HCT116 (cell line): Measurements from ENCODE around the gene LUZP2. TPM values are rescaled to one million over a fixed set of nuclear protein-coding genes. Genes with fewer than 3 reads are reported as not detected.

Source experiments
- ATAC-seq: fragments of 200-7000 bp; cut with Tn5 transposase; 2 replicates; pipeline ENCODE4 v1.9.1; 2020; ENCODE audit warnings: mild to moderate bottlenecking, moderate library complexity
- BruUV-seq: library from RNA; stranded (reverse); fragments of 400-500 nt; replicated peaks from 2 replicates; lab custom pipeline; 2021; lab: Mats Ljungman, UMichigan
- CTCF ChIA-PET: fragments of 300-600 bp; sonication (Branson Sonifier 250); formaldehyde crosslinking; loops from one replicate; lab custom pipeline; 2021; ENCODE audit warnings: antibody characterized with exemption; lab: Charles Lee
- POLR2A ChIA-PET: fragments of 300-600, 350-600 bp; sonication (Branson Sonifier 250); formaldehyde crosslinking; loops from one replicate; lab custom pipeline; 2021; ENCODE audit warnings: antibody characterized with exemption; lab: Charles Lee
- RAD21 ChIA-PET, 2 experiments: fragments of 300-600 bp; sonication (Branson Sonifier 250); formaldehyde crosslinking; loops; one replicate each; lab custom pipeline; 2023; ENCODE audit warnings: low total read pairs in 2 of 2; ENCODE audit not compliant: uncharacterized antibody in 2 of 2, unreplicated experiment in 2 of 2, low non-redundant PET in 1 of 2; lab: Charles Lee
- DNase-seq: peaks from one replicate; pipeline ENCODE4 v3.0.0-alpha.2; 2010; ENCODE audit warnings: low read depth, low spot score
- H2AFZ ChIP-seq: fragments of 200-600 bp; shearing (Covaris generic), sonication (generic); 2 replicates; pipeline ENCODE4 v1.6.1; 2017; ENCODE audit warnings: low read depth, mixed run types, mixed read lengths, antibody characterized with exemption, low read length; ENCODE audit not compliant: poor library complexity, severe bottlenecking
- H3K27ac ChIP-seq: 2 replicates; pipeline ENCODE4 v1.5.1; 2012; ENCODE audit warnings: low read depth, low read length
- H3K27me3 ChIP-seq: fragments of 200-600 bp; sonication (generic); 2 replicates; pipeline ENCODE4 v1.6.1; 2016; ENCODE audit warnings: mixed run types, low read length, mixed read lengths; ENCODE audit not compliant: insufficient read depth
- H3K36me3 ChIP-seq, 2 experiments: fragments of 200-500 bp in 1 of 2; fragments of 200-600 bp in 1 of 2; sonication (Bioruptor generic) in 1 of 2; sonication (generic) in 1 of 2; 2 replicates each; pipeline versions ENCODE4 v1.5.1 to v1.6.1; 2014 to 2016; ENCODE audit warnings: low read length in 2 of 2, inconsistent platforms in 1 of 2, mixed read lengths in 1 of 2, mixed run types in 1 of 2; ENCODE audit not compliant: insufficient read depth in 2 of 2, control insufficient read depth in 1 of 2
- H3K4me1 ChIP-seq, 2 experiments: fragments of 200-600 bp in 1 of 2; sonication (generic) in 1 of 2; 2 replicates each; pipeline versions ENCODE4 v1.5.1 to v1.6.1; 2012 to 2017; ENCODE audit warnings: low read length in 2 of 2, inconsistent platforms in 1 of 2, mild to moderate bottlenecking in 1 of 2, mixed read lengths in 1 of 2, mixed run types in 1 of 2, moderate library complexity in 1 of 2; ENCODE audit not compliant: insufficient read depth in 2 of 2, control insufficient read depth in 1 of 2
- H3K4me2 ChIP-seq: fragments of 200-600 bp; sonication (generic); 2 replicates; pipeline ENCODE4 v1.6.1; 2017; ENCODE audit warnings: mixed run types, low read length, mixed read lengths
- H3K4me3 ChIP-seq, 2 experiments: fragments of 200-600 bp in 1 of 2; sonication (generic) in 1 of 2; replicated peaks in 1 of 2; 2 replicates each; pipeline ENCODE4 v1.5.1; 2011 to 2016; ENCODE audit warnings: low read length in 2 of 2, control low read depth in 1 of 2, low read depth in 1 of 2, mild to moderate bottlenecking in 1 of 2, mixed read lengths in 1 of 2, mixed run types in 1 of 2
- H3K79me2 ChIP-seq: fragments of 200-600 bp; sonication (generic); 2 replicates; pipeline ENCODE4 v1.6.1; 2017; ENCODE audit warnings: mild to moderate bottlenecking, mixed run types, low read length, moderate library complexity, mixed read lengths; ENCODE audit not compliant: insufficient read depth
- H3K9ac ChIP-seq: fragments of 200-600 bp; sonication (generic); 2 replicates; pipeline ENCODE4 v1.6.1; 2016; ENCODE audit warnings: low read length, mixed read lengths
- H3K9me2 ChIP-seq: fragments of 200-600 bp; sonication (generic), shearing (Covaris generic); 2 replicates; pipeline ENCODE4 v1.6.1; 2017; ENCODE audit warnings: mixed run types, mild to moderate bottlenecking, moderate library complexity; ENCODE audit not compliant: insufficient read depth
- H3K9me3 ChIP-seq, 2 experiments: fragments of 200-500 bp in 1 of 2; fragments of 200-600 bp in 1 of 2; sonication (Bioruptor generic) in 1 of 2; sonication (generic) in 1 of 2; 2 replicates each; pipeline ENCODE4 v1.6.1; 2014 to 2017; ENCODE audit warnings: low read length in 2 of 2, mixed read lengths in 2 of 2, inconsistent platforms in 1 of 2, low read depth in 1 of 2, mild to moderate bottlenecking in 1 of 2, mixed run types in 1 of 2, moderate library complexity in 1 of 2; ENCODE audit not compliant: control insufficient read depth in 1 of 2, insufficient read depth in 1 of 2
- H4K20me1 ChIP-seq: fragments of 200-600 bp; sonication (generic), shearing (Covaris generic); 2 replicates; pipeline ENCODE4 v1.6.1; 2017; ENCODE audit warnings: mixed run types, mild to moderate bottlenecking, moderate library complexity; ENCODE audit not compliant: insufficient read depth
- ATF3 ChIP-seq: IDR thresholded peaks from 2 replicates; pipeline ENCODE4 v1.6.1; 2012
- CBX3 ChIP-seq: IDR thresholded peaks from 2 replicates; pipeline ENCODE4 v1.6.1; 2012; ENCODE audit warnings: low read depth
- CEBPB ChIP-seq: IDR thresholded peaks from 2 replicates; pipeline ENCODE4 v1.6.1; 2012; ENCODE audit warnings: low read depth
- EZH2phosphoT487 ChIP-seq: fragments of 200-600 bp; IDR thresholded peaks from 2 replicates; pipeline ENCODE4 v1.6.1; 2018; ENCODE audit warnings: antibody characterized with exemption, borderline replicate concordance
- FOSL1 ChIP-seq: IDR thresholded peaks from 2 replicates; pipeline ENCODE4 v1.6.1; 2012; ENCODE audit warnings: low read depth
- JUND ChIP-seq: IDR thresholded peaks from 2 replicates; pipeline ENCODE4 v1.6.1; 2012
- MAX ChIP-seq: IDR thresholded peaks from 2 replicates; pipeline ENCODE4 v1.6.1; 2012
- POLR2A ChIP-seq: IDR thresholded peaks from 2 replicates; pipeline ENCODE4 v1.7.0; 2011; ENCODE audit warnings: borderline replicate concordance; ENCODE audit not compliant: insufficient read depth, insufficient read length; ENCODE audit errors: extremely low read depth
- POLR2AphosphoS5 ChIP-seq: IDR thresholded peaks from 2 replicates; pipeline ENCODE4 v1.6.1; 2011; ENCODE audit warnings: mild to moderate bottlenecking, low read depth, low read length, moderate library complexity
- REST ChIP-seq: IDR thresholded peaks from 2 replicates; pipeline ENCODE4 v1.6.1; 2012; ENCODE audit warnings: low read depth
- SRF ChIP-seq: IDR thresholded peaks from 2 replicates; pipeline ENCODE4 v1.6.1; 2012; ENCODE audit warnings: low read depth
- YY1 ChIP-seq: IDR thresholded peaks from 2 replicates; pipeline ENCODE4 v1.6.1; 2011; ENCODE audit warnings: low read length, low read depth, moderate library complexity, mild to moderate bottlenecking; ENCODE audit not compliant: insufficient replicate concordance; ENCODE audit errors: extremely low read depth
- ZBTB33 ChIP-seq: IDR thresholded peaks from 2 replicates; pipeline ENCODE4 v1.6.1; 2011; ENCODE audit warnings: mild to moderate bottlenecking, low read length, moderate library complexity; ENCODE audit not compliant: insufficient replicate concordance; ENCODE audit errors: extremely low read depth
- ZFX ChIP-seq: fragments of 450-650 bp; IDR thresholded peaks from 2 replicates; pipeline ENCODE4 v1.6.1; 2017
- ZNF274 ChIP-seq: fragments of 200-500 bp; sonication (Bioruptor generic); IDR thresholded peaks from 2 replicates; pipeline ENCODE4 v1.6.1; 2014; ENCODE audit warnings: mild to moderate bottlenecking, low read depth, low read length, inconsistent platforms
- intact Hi-C: fragments of 100-400 bp; cut with micrococcal nuclease; formaldehyde crosslinking; loops from 2 replicates; pipeline ENCODE4 v1.10.0; 2022
- total RNA-seq: library from RNA; stranded (reverse); gene quantifications from one replicate; pipeline ENCODE4 v1.2.1, GENCODE V29; 2021; ENCODE audit not compliant: unreplicated experiment

LUZP2 gene
- total RNA-seq, 1 experiment from 2014 or later = not detected

- BruUV-seq = no TSS peak
- ATAC-seq = no peak
These were observed 183.0 kb downstream of the LUZP2 start for GRCh38 chr11:24679821-24680351.

More at GRCh38 chr11:24679821-24680351, 183.0 kb downstream of the LUZP2 start:
- RAD21 ChIA-PET = no interaction called here
- DNase-seq = no peak
- POLR2A ChIA-PET = no interaction called here
- TF ChIP-seq ATF3 (no peak), POLR2AphosphoS5 (no peak), ZFX (no peak), MAX (no peak), REST (no peak), SRF (no peak), ZNF274 (no peak), FOSL1 (no peak), CEBPB (no peak), YY1 (no peak), CBX3 (no peak), JUND (no peak), POLR2A (no peak), EZH2phosphoT487 (no peak), ZBTB33 (no peak)
- Histone ChIP-seq H2AFZ (no peak overlapping the region), H3K4me2 (no peak overlapping the region), H3K9me2 (no peaks in the 10 kb centered on the region), H3K79me2 (no peaks in the 10 kb centered on the region), H3K9me3 (peaks cover under 1 to 3% of the 10 kb centered on the region in 2 experiments; a peak in 2 of 4 replicates), H3K4me3 (no peak overlapping the region), H3K36me3 (no peaks in the 10 kb centered on the region), H4K20me1 (no peaks in the 10 kb centered on the region), H3K27ac (no peak overlapping the region), H3K27me3 (no peaks in the 10 kb centered on the region), H3K9ac (no peak overlapping the region), H3K4me1 (no peaks in the 10 kb centered on the region)
- CTCF ChIA-PET = no interaction called here
- intact Hi-C loops = no loop called here
